ENCODE results near the gene PIK3CA. TPM values are rescaled to one million over a fixed set of nuclear protein-coding genes. Genes with fewer than 3 reads are reported as not detected.
A peak's percentile ranks its signal among the peaks of the same experiment; 100 is the strongest.

Gene PIK3CA
- total and polyA plus RNA-seq, 10 of the 15 experiments (the other 5 are each of a cell fraction or from before 2014, with no cell fraction given), result 3.0 to 18.6 (median 9.0) TPM

- no peak for TF ChIP-seq ZNF592 (IDR thresholded peaks at IDR 0.05)
- TF ChIP-seq RAD21 (IDR thresholded peaks at IDR 0.05; ENCODE audit: insufficient read depth, low read depth, low read length), result no peak
- TF ChIP-seq NFIC (IDR thresholded peaks at IDR 0.05; ENCODE audit: low read depth, low read length), result no peak
- TF ChIP-seq NFYB (IDR thresholded peaks at IDR 0.05; ENCODE audit: insufficient read depth, low read depth, low read length), result no peak
Measured at GRCh38 chr3:179164857-179165256, 16.7 kb downstream of the PIK3CA start (continued).

- H3K9me3 ChIP-seq (replicated peaks; ENCODE audit: control insufficient read depth, insufficient read depth, low read length), result no peaks in the 10 kb centered on the region; the same call in 2 of the 3 replicates
- H3K4me1 ChIP-seq (ENCODE audit: control insufficient read depth, insufficient read depth, low read length), result peaks cover 3% of the 10 kb centered on the region; the same call in 1 of the 2 replicates
- SMC1A ChIA-PET (ENCODE audit: uncharacterized antibody, unreplicated experiment), result interaction anchor here (0.9 to 2.3 kb wide), 17 partner anchors 8 to 151 kb away, joined by 3 to 10 read pairs (median 4); partner anchors contain the start of gene PIK3CA
- H2AFZ ChIP-seq (ENCODE audit: control insufficient read depth, low read depth, low read length), result no peak overlapping the region
- peak overlapping the region; percentile 12; the same call in 1 of the 2 replicates for H3K4me2 ChIP-seq (ENCODE audit: control insufficient read depth, insufficient read depth)
- no peaks in the 10 kb centered on the region for H3K27me3 ChIP-seq (replicated peaks in 1 of 2; ENCODE audit: control insufficient read depth in 2 of 2, insufficient read depth in 2 of 2, low read length in 1 of 2)
- no TSS peak for BruUV-seq (replicated peaks)
- POLR2A ChIA-PET, result interaction anchor here (0.6 to 1.3 kb wide), 3 partner anchors 8 to 1835 kb away, joined by 3 to 4 read pairs (median 3); no protein-coding TSS in a partner anchor
- no peak overlapping the region for H3K9ac ChIP-seq (ENCODE audit: control insufficient read depth, insufficient read depth, low read length)
- intact Hi-C loops (cut with micrococcal nuclease; ENCODE audit: unreplicated experiment), result no loop called here
- CTCF ChIA-PET, result interaction anchor here (0.9 to 2.2 kb wide), 9 partner anchors 10 to 155 kb away, joined by 3 to 7 read pairs (median 4); no protein-coding TSS in a partner anchor
- no peak overlapping the region for H3K27ac ChIP-seq (ENCODE audit: control insufficient read depth, insufficient read depth)
- H3K4me3 ChIP-seq, result no peak overlapping the region
- DNase-seq (ENCODE audit: low read depth, low spot score), result no peak
- no peaks in the 10 kb centered on the region for H4K20me1 ChIP-seq (ENCODE audit: control insufficient read depth, insufficient read depth)
- peak; percentile 43 for ATAC-seq
- peaks cover 4% of the 10 kb centered on the region for H3K79me2 ChIP-seq (ENCODE audit: control insufficient read depth, insufficient read depth, low read length)
- WGBS (ENCODE audit: insufficient coverage, insufficient replicate concordance, low lambda C conversion rate, missing lambda C conversion rate), result 2% methylated on average over 2 of the region's 2 CpGs
- RAD21 ChIA-PET (ENCODE audit: unreplicated experiment), result interaction anchor here (0.6 to 1.5 kb wide), 5 partner anchors 11 to 391 kb away, joined by 3 to 12 read pairs (median 3); partner anchors contain the start of gene PIK3CA
- in situ Hi-C loops (cut with MboI), result no loop called here
- no peak for FAIRE-seq
- H3K36me3 ChIP-seq (ENCODE audit: control insufficient read depth in 2 of 2, insufficient read depth in 2 of 2, low read length in 1 of 2), result no peaks in the 10 kb centered on the region
- TF ChIP-seq NFYB (IDR thresholded peaks at IDR 0.05; ENCODE audit: insufficient read depth, low read depth, low read length) (no peak), PML (IDR thresholded peaks at IDR 0.05; ENCODE audit: low read length) (no peak), TAF1 (IDR thresholded peaks at IDR 0.05; ENCODE audit: borderline replicate concordance, low read depth, low read length) (no peak), IKZF2 (IDR thresholded peaks at IDR 0.05) (no peak), RELA (IDR thresholded peaks at IDR 0.05; ENCODE audit: borderline replicate concordance, partially characterized antibody) (no peak), CREM (IDR thresholded peaks at IDR 0.05; ENCODE audit: low read depth) (no peak), MTA3 (IDR thresholded peaks at IDR 0.05; ENCODE audit: borderline replicate concordance, low read length) (no peak), STAT1 (conservative IDR thresholded peaks at IDR 0.05) (no peak), MYB (IDR thresholded peaks at IDR 0.05; ENCODE audit: borderline replicate concordance, low read depth, low read length) (no peak), POLR2AphosphoS5 (IDR thresholded peaks at IDR 0.05; ENCODE audit: low read length) (no peak), USF1 (IDR thresholded peaks at IDR 0.05; ENCODE audit: borderline replicate concordance, extremely low read length, insufficient read depth, low read depth, low read length) (no peak), SMAD1 (IDR thresholded peaks at IDR 0.05; ENCODE audit: low read depth, partially characterized antibody) (no peak), JUNB (IDR thresholded peaks at IDR 0.05) (no peak), CHD2 (IDR thresholded peaks at IDR 0.05; ENCODE audit: borderline replicate concordance, low read depth, low read length) (no peak), ZNF207 (IDR thresholded peaks at IDR 0.05; ENCODE audit: borderline replicate concordance) (no peak)
Measured at GRCh38 chr3:179166561-179167201, 18.5 kb downstream of the PIK3CA start.

Measured in GM12878 (cell line).